ENCODE results near the gene TMEM154.
A peak's percentile ranks its signal among the peaks of the same experiment; 100 is the strongest.

TMEM154 gene

GRCh38 chr4:152607178-152607577, 72.6 kb downstream of the TMEM154 start:
- no peaks in the 10 kb centered on the region for H3K36me3 ChIP-seq (ENCODE audit: control insufficient read depth, insufficient read depth, low read length)
- no peaks in the 10 kb centered on the region for H3K4me1 ChIP-seq (ENCODE audit: control insufficient read depth, insufficient read depth, low read length)
- no peak overlapping the region for H3K9ac ChIP-seq (ENCODE audit: low read length)
- H3K27ac ChIP-seq (ENCODE audit: low read depth, low read length) = no peak overlapping the region
- H3K4me3 ChIP-seq (ENCODE audit: low read length) = no peak overlapping the region
- H3K27me3 ChIP-seq (ENCODE audit: control insufficient read depth, insufficient read depth, low read length) = no peaks in the 10 kb centered on the region

GRCh38 chr4:152606753-152607152, 73.0 kb downstream of the TMEM154 start:
- H3K36me3 ChIP-seq (ENCODE audit: control insufficient read depth, insufficient read depth, low read length) = no peaks in the 10 kb centered on the region
- no peaks in the 10 kb centered on the region for H3K27me3 ChIP-seq (ENCODE audit: control insufficient read depth, insufficient read depth, low read length)
- no peak overlapping the region for H3K4me3 ChIP-seq (ENCODE audit: low read length)
- no peak overlapping the region for H3K9ac ChIP-seq (ENCODE audit: low read length)
- H3K4me1 ChIP-seq (ENCODE audit: control insufficient read depth, insufficient read depth, low read length) = no peaks in the 10 kb centered on the region
- no peak overlapping the region for H3K27ac ChIP-seq (ENCODE audit: low read depth, low read length)

- Histone ChIP-seq H3K27ac (ENCODE audit: low read depth, low read length) (no peak overlapping the region), H3K36me3 (ENCODE audit: control insufficient read depth, insufficient read depth, low read length) (no peaks in the 10 kb centered on the region), H3K4me3 (ENCODE audit: low read length) (no peak overlapping the region), H3K27me3 (ENCODE audit: control insufficient read depth, insufficient read depth, low read length) (no peaks in the 10 kb centered on the region), H3K4me1 (ENCODE audit: control insufficient read depth, insufficient read depth, low read length) (no peaks in the 10 kb centered on the region), H3K9ac (ENCODE audit: low read length) (no peak overlapping the region)
Measured at GRCh38 chr4:152605641-152606335, 74.0 kb downstream of the TMEM154 start.

GRCh38 chr4:152605031-152605430, 74.8 kb downstream of the TMEM154 start:
- Histone ChIP-seq H3K4me3 (ENCODE audit: low read length) (no peak overlapping the region), H3K9ac (ENCODE audit: low read length) (no peak overlapping the region), H3K36me3 (ENCODE audit: control insufficient read depth, insufficient read depth, low read length) (no peaks in the 10 kb centered on the region), H3K27me3 (ENCODE audit: control insufficient read depth, insufficient read depth, low read length) (no peaks in the 10 kb centered on the region), H3K27ac (ENCODE audit: low read depth, low read length) (no peak overlapping the region), H3K4me1 (ENCODE audit: control insufficient read depth, insufficient read depth, low read length) (no peaks in the 10 kb centered on the region)

GRCh38 chr4:152601156-152601555, 78.6 kb downstream of the TMEM154 start:
- no peaks in the 10 kb centered on the region for H3K4me1 ChIP-seq (ENCODE audit: control insufficient read depth, insufficient read depth, low read length)
- no peak overlapping the region for H3K27ac ChIP-seq (ENCODE audit: low read depth, low read length)
- no peak overlapping the region for H3K9ac ChIP-seq (ENCODE audit: low read length)
- no peaks in the 10 kb centered on the region for H3K36me3 ChIP-seq (ENCODE audit: control insufficient read depth, insufficient read depth, low read length)
- H3K4me3 ChIP-seq (ENCODE audit: low read length) = no peak overlapping the region
- no peaks in the 10 kb centered on the region for H3K27me3 ChIP-seq (ENCODE audit: control insufficient read depth, insufficient read depth, low read length)

- Histone ChIP-seq H3K4me3 (ENCODE audit: low read length) (no peak overlapping the region), H3K4me1 (ENCODE audit: control insufficient read depth, insufficient read depth, low read length) (no peaks in the 10 kb centered on the region), H3K27me3 (ENCODE audit: control insufficient read depth, insufficient read depth, low read length) (no peaks in the 10 kb centered on the region), H3K9ac (ENCODE audit: low read length) (no peak overlapping the region), H3K27ac (ENCODE audit: low read depth, low read length) (no peak overlapping the region), H3K36me3 (ENCODE audit: control insufficient read depth, insufficient read depth, low read length) (no peaks in the 10 kb centered on the region)
Measured at GRCh38 chr4:152599636-152600035, 80.2 kb downstream of the TMEM154 start.

GRCh38 chr4:152599095-152599494, 80.7 kb downstream of the TMEM154 start:
- Histone ChIP-seq H3K36me3 (ENCODE audit: control insufficient read depth, insufficient read depth, low read length) (no peaks in the 10 kb centered on the region), H3K27ac (ENCODE audit: low read depth, low read length) (no peak overlapping the region), H3K9ac (ENCODE audit: low read length) (no peak overlapping the region), H3K4me1 (ENCODE audit: control insufficient read depth, insufficient read depth, low read length) (no peaks in the 10 kb centered on the region), H3K27me3 (ENCODE audit: control insufficient read depth, insufficient read depth, low read length) (no peaks in the 10 kb centered on the region), H3K4me3 (ENCODE audit: low read length) (no peak overlapping the region)

GRCh38 chr4:152598454-152598853, 81.3 kb downstream of the TMEM154 start:
- Histone ChIP-seq H3K27me3 (ENCODE audit: control insufficient read depth, insufficient read depth, low read length) (no peaks in the 10 kb centered on the region), H3K36me3 (ENCODE audit: control insufficient read depth, insufficient read depth, low read length) (no peaks in the 10 kb centered on the region)

GRCh38 chr4:152594978-152595925, 84.5 kb downstream of the TMEM154 start:
- Histone ChIP-seq H3K36me3 (ENCODE audit: control insufficient read depth, insufficient read depth, low read length) (no peaks in the 10 kb centered on the region), H3K9ac (ENCODE audit: low read length) (no peak overlapping the region), H3K27me3 (ENCODE audit: control insufficient read depth, insufficient read depth, low read length) (no peaks in the 10 kb centered on the region), H3K4me1 (ENCODE audit: control insufficient read depth, insufficient read depth, low read length) (peaks cover 8% of the 10 kb centered on the region), H3K4me3 (ENCODE audit: low read length) (no peak overlapping the region), H3K27ac (ENCODE audit: low read depth, low read length) (no peak overlapping the region)

More at GRCh38 chr4:152598454-152598853, 81.3 kb downstream of the TMEM154 start:
- no peaks in the 10 kb centered on the region for H3K4me1 ChIP-seq (ENCODE audit: control insufficient read depth, insufficient read depth, low read length)
- no peak overlapping the region for H3K9ac ChIP-seq (ENCODE audit: low read length)
- no peak overlapping the region for H3K4me3 ChIP-seq (ENCODE audit: low read length)
- no peak overlapping the region for H3K27ac ChIP-seq (ENCODE audit: low read depth, low read length)

- peaks cover 8% of the 10 kb centered on the region for H3K4me1 ChIP-seq (ENCODE audit: control insufficient read depth, insufficient read depth, low read length)
- H3K9ac ChIP-seq (ENCODE audit: low read length) = no peak overlapping the region
- H3K27me3 ChIP-seq (ENCODE audit: control insufficient read depth, insufficient read depth, low read length) = no peaks in the 10 kb centered on the region
- H3K4me3 ChIP-seq (ENCODE audit: low read length) = no peak overlapping the region
- no peak overlapping the region for H3K27ac ChIP-seq (ENCODE audit: low read depth, low read length)
- H3K36me3 ChIP-seq (ENCODE audit: control insufficient read depth, insufficient read depth, low read length) = no peaks in the 10 kb centered on the region
Measured at GRCh38 chr4:152594057-152594456, 85.7 kb downstream of the TMEM154 start.

GRCh38 chr4:152591876-152592275, 87.9 kb downstream of the TMEM154 start:
- no peak overlapping the region for H3K9ac ChIP-seq (ENCODE audit: low read length)
- no peak overlapping the region for H3K27ac ChIP-seq (ENCODE audit: low read depth, low read length)
- peaks cover 8% of the 10 kb centered on the region for H3K4me1 ChIP-seq (ENCODE audit: control insufficient read depth, insufficient read depth, low read length)
- no peaks in the 10 kb centered on the region for H3K27me3 ChIP-seq (ENCODE audit: control insufficient read depth, insufficient read depth, low read length)
- no peak overlapping the region for H3K4me3 ChIP-seq (ENCODE audit: low read length)
- no peaks in the 10 kb centered on the region for H3K36me3 ChIP-seq (ENCODE audit: control insufficient read depth, insufficient read depth, low read length)

GRCh38 chr4:152591396-152591795, 88.4 kb downstream of the TMEM154 start:
- Histone ChIP-seq H3K4me3 (ENCODE audit: low read length) (peak overlapping the region; percentile 30), H3K36me3 (ENCODE audit: control insufficient read depth, insufficient read depth, low read length) (no peaks in the 10 kb centered on the region), H3K27me3 (ENCODE audit: control insufficient read depth, insufficient read depth, low read length) (no peaks in the 10 kb centered on the region), H3K4me1 (ENCODE audit: control insufficient read depth, insufficient read depth, low read length) (peaks cover 8% of the 10 kb centered on the region), H3K9ac (ENCODE audit: low read length) (no peak overlapping the region), H3K27ac (ENCODE audit: low read depth, low read length) (peak overlapping the region; percentile 54)

All from rectal smooth muscle tissue (tissue), 1 donor.